Measurements from ENCODE around the gene CALML4. TPM values are rescaled to one million over a fixed set of nuclear protein-coding genes. Genes with fewer than 3 reads are reported as not detected.

CALML4 gene
- total and polyA plus RNA-seq, 2 donors (not counting 3 experiments of a cell fraction or from before 2014, with no cell fraction given), result 2.6 to 10.1 TPM

DNA sequence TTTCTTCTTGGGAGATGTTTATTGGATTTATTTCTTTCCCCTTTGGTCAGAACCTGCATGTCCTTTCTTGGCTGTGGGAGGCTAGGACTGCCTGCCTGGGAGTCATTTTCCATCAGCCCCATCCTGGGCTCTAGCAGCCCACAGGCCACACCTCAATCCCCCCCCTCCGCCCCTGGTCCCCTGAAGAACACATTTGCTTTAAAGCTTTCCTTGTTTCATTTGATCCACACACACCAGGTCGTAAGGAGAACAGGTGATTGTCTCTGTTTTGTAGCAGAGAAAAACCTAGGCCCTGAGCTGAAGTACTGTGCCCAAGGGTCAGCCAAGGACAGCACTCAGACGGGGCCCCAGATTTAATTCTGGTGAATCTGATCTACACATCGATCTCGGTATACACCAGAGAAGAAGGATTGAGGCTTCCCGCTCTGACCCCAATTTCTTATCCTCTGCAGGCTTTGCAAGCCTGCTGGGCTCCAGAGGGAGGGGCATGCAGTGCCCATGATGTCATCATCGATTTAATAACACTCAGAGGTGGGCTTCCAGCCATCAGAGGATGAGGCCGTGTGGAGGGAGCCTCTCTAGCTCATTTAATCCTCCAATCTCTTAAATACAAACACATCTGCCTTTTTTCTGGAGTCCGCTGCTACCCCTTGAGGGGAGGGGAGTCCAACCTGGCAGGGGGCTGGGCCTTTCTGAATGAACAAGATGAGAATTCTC, 26.1 kb upstream of the CALML4 start:
- Histone ChIP-seq H4K20me1 (replicated peaks; ENCODE audit: control insufficient read depth, extremely low read depth, insufficient read depth, low read length) (no peaks in the 10 kb centered on the region), H3K36me3 (ENCODE audit: control insufficient read depth in 2 of 2, extremely low read depth in 1 of 2, insufficient read depth in 2 of 2, low read length in 2 of 2) (no peaks in the 10 kb centered on the region), H3K79me2 (ENCODE audit: control insufficient read depth, insufficient read depth, low read length) (peaks cover 26% of the 10 kb centered on the region), H3K4me1 (ENCODE audit: control insufficient read depth, extremely low read depth, insufficient read depth, low read length) (peaks cover 15% of the 10 kb centered on the region), H3K9ac (replicated peaks; ENCODE audit: extremely low read depth, insufficient read depth, low read length) (no peak overlapping the region), H3K4me2 (ENCODE audit: insufficient read depth, low read length) (no peak overlapping the region), H3K27ac (ENCODE audit: insufficient read depth, low read depth, low read length) (no peak overlapping the region), H3K9me1 (replicated peaks; ENCODE audit: control insufficient read depth, extremely low read depth, insufficient read depth, low read length) (no peaks in the 10 kb centered on the region), H3K27me3 (ENCODE audit: control insufficient read depth in 2 of 2, insufficient read depth in 2 of 2, low read length in 2 of 2) (no peaks in the 10 kb centered on the region), H3K9me3 (replicated peaks; ENCODE audit: control insufficient read depth, insufficient read depth, low read length) (no peaks in the 10 kb centered on the region), H3K4me3 (replicated peaks in 1 of 3; ENCODE audit: insufficient read depth in 1 of 3, low read depth in 1 of 3, low read length in 3 of 3) (no peak overlapping the region), H2AFZ (ENCODE audit: low read depth, low read length) (no peak overlapping the region)
- ChIA-PET POLR2A (no interaction called here), CTCF (interaction anchor here (0.5 to 1.5 kb wide), 4 partner anchors 9 to 165 kb away, joined by 3 to 6 read pairs (median 6); partner anchors contain the start of gene CALML4)
- TF ChIP-seq, protein P1, sequence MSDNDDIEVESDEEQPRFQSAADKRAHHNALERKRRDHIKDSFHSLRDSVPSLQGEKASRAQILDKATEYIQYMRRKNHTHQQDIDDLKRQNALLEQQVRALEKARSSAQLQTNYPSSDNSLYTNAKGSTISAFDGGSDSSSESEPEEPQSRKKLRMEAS (IDR thresholded peaks at IDR 0.05; ENCODE audit: insufficient read depth, insufficient read length), result no peak
- TF ChIP-seq POLR2AphosphoS5 (IDR thresholded peaks at IDR 0.05; ENCODE audit: insufficient read depth, low read depth, low read length) (no peak), GATA2 (IDR thresholded peaks at IDR 0.05; ENCODE audit: insufficient read depth, insufficient read length, low read depth, low read length) (no peak), MYC (IDR thresholded peaks at IDR 0.05; ENCODE audit: low read depth, low read length) (no peak)
- dilution Hi-C loops (cut with MboI; ENCODE audit: extremely low pct_ligation_motif_present, low sequenced_read_pairs) (no loop called here), intact Hi-C loops (cut with micrococcal nuclease) (no loop called here)
- DNase-seq (ENCODE audit: low read depth, low spot score) (no peak), FAIRE-seq (no peak)
- BruUV-seq (replicated peaks), result no TSS peak

Measured in endothelial cell of umbilical vein (primary cell).